B cell (primary cell): ENCODE results near the gene SUMO2. TPM values are rescaled to one million over a fixed set of nuclear protein-coding genes. Genes with fewer than 3 reads are reported as not detected.

ENCODE experiments used
- ATAC-seq: fragments of 200-7000 bp; cut with Tn5 transposase; one replicate; pipeline ENCODE4 v1.10.0; 2021; ENCODE audit warnings: low read depth, mild to moderate bottlenecking, moderate number of reproducible peaks, moderate library complexity
- CTCF ChIA-PET: fragments of 350-600 bp; sonication (Branson Sonifier 250); formaldehyde crosslinking; loops from one replicate; lab custom pipeline; 2021; ENCODE audit warnings: antibody characterized with exemption, inconsistent platforms; lab: Charles Lee
- POLR2A ChIA-PET: fragments of 350-600 bp; sonication (Branson Sonifier 250); formaldehyde crosslinking; loops from one replicate; lab custom pipeline; 2021; ENCODE audit warnings: antibody characterized with exemption; lab: Charles Lee
- DNase-seq: peaks from one replicate; pipeline ENCODE4 v3.0.0; 2013
- H2AFZ ChIP-seq: 2 replicates; pipeline ENCODE4 v1.6.1; 2012; ENCODE audit warnings: mild to moderate bottlenecking, low read depth, low read length; ENCODE audit not compliant: insufficient read depth, poor library complexity, severe bottlenecking
- H3K27ac ChIP-seq, 2 donors: 1 replicate in 1 of 2; 2 replicates in 1 of 2; pipeline ENCODE4 v1.5.1; 2012 to 2013; ENCODE audit warnings: low read length in 2 of 2, mild to moderate bottlenecking in 2 of 2, moderate library complexity in 1 of 2
- H3K27me3 ChIP-seq, 4 experiments: fragments of 200-600 bp in 1 of 4; sonication (generic) in 1 of 4; replicated peaks in 1 of 4; 1 replicate in 2 of 4; 2 replicates in 2 of 4; pipeline versions ENCODE4 v1.6.1 to v1.7.0; 2013 to 2016; ENCODE audit warnings: low read length in 3 of 4, mild to moderate bottlenecking in 2 of 4, mixed read lengths in 1 of 4, moderate library complexity in 1 of 4; ENCODE audit not compliant: insufficient read depth in 4 of 4, control insufficient read depth in 3 of 4; ENCODE audit errors: control extremely low read depth in 1 of 4
- H3K36me3 ChIP-seq, 2 experiments: replicated peaks in 1 of 2; 1 replicate in 1 of 2; 2 replicates in 1 of 2; pipeline versions ENCODE4 v1.6.1 to v1.7.1; 2013; ENCODE audit warnings: low read length in 1 of 2; ENCODE audit not compliant: insufficient read depth in 2 of 2, control insufficient read depth in 1 of 2; ENCODE audit errors: control extremely low read depth in 1 of 2, extremely low read depth in 1 of 2
- H3K4me1 ChIP-seq, 2 donors: fragments of 200-600 bp in 1 of 2; sonication (generic) in 1 of 2; 1 replicate in 1 of 2; 2 replicates in 1 of 2; pipeline versions ENCODE4 v1.5.1 to v1.6.1; 2013 to 2017; ENCODE audit warnings: low read length in 2 of 2; ENCODE audit not compliant: control insufficient read depth in 2 of 2, insufficient read depth in 2 of 2
- H3K4me2 ChIP-seq: replicated peaks from 2 replicates; pipeline ENCODE3; 2012; ENCODE audit warnings: mild to moderate bottlenecking, low read depth, low read length; ENCODE audit not compliant: poor library complexity, severe bottlenecking
- H3K4me3 ChIP-seq, 5 experiments: fragments of 200-600 bp in 1 of 5; sonication (generic) in 1 of 5; 1 replicate in 3 of 5; 2 replicates in 2 of 5; pipeline versions ENCODE4 v1.5.1 to v1.7.0; 2011 to 2016; ENCODE audit warnings: low read length in 4 of 5, mild to moderate bottlenecking in 4 of 5, low read depth in 2 of 5, control low read depth in 1 of 5, moderate library complexity in 1 of 5; ENCODE audit not compliant: insufficient read depth in 1 of 5; ENCODE audit errors: control extremely low read depth in 1 of 5, extremely low read depth in 1 of 5
- H3K79me2 ChIP-seq: fragments of 200-600 bp; sonication (generic); one replicate; pipeline ENCODE4 v1.6.0; 2016; ENCODE audit warnings: low read length; ENCODE audit not compliant: control insufficient read depth, insufficient read depth
- H3K9ac ChIP-seq: fragments of 200-600 bp; sonication (generic); 2 replicates; pipeline ENCODE4 v1.6.1; 2017; ENCODE audit warnings: mild to moderate bottlenecking, low read length, moderate library complexity
- H3K9me3 ChIP-seq, 3 donors: one replicate each; pipeline versions ENCODE4 v1.6.1 to v1.7.1; 2013; ENCODE audit warnings: low read length in 2 of 3; ENCODE audit not compliant: control insufficient read depth in 2 of 3, insufficient read depth in 1 of 3; ENCODE audit errors: control extremely low read depth in 1 of 3
- H4K20me1 ChIP-seq: 2 replicates; pipeline ENCODE4 v1.6.0; 2012; ENCODE audit warnings: mild to moderate bottlenecking, low read length; ENCODE audit not compliant: insufficient read depth, control insufficient read depth, poor library complexity, severe bottlenecking
- H3K27ac Mint-ChIP-seq: one replicate; pipeline ENCODE4 v1.8.0; 2021; ENCODE audit warnings: mixed read lengths
- H3K27me3 Mint-ChIP-seq: one replicate; pipeline ENCODE4 v1.8.0; 2021; ENCODE audit warnings: mixed read lengths
- H3K4me1 Mint-ChIP-seq: one replicate; pipeline ENCODE4 v1.8.0; 2021; ENCODE audit warnings: mixed read lengths
- H3K4me3 Mint-ChIP-seq: one replicate; pipeline ENCODE4 v1.8.0; 2021; ENCODE audit warnings: mixed read lengths
- H3K9me3 Mint-ChIP-seq: one replicate; pipeline ENCODE4 v1.8.0; 2022; ENCODE audit warnings: mixed read lengths; ENCODE audit not compliant: insufficient read depth
- EZH2 ChIP-seq: IDR thresholded peaks from 2 replicates; pipeline ENCODE4 v1.6.1; 2012; ENCODE audit warnings: borderline replicate concordance, low read depth, mild to moderate bottlenecking, moderate library complexity, low read length; ENCODE audit not compliant: insufficient read depth, poor library complexity, severe bottlenecking
- WGBS: methylation state at CpG from one replicate; pipeline ENCODE4 v1.1.5; 2013; ENCODE audit warnings: missing lambda C conversion rate; ENCODE audit not compliant: insufficient coverage; 5-methylcytosine and 5-hydroxymethylcytosine counted together
- intact Hi-C: fragments of 100-400 bp; cut with micrococcal nuclease; formaldehyde crosslinking; loops from one replicate; pipeline ENCODE4 v1.10.0; 2022
- polyA plus RNA-seq: library from polyadenylated mRNA; depleted of rRNA; stranded (reverse); fragments of >200 nt; gene quantifications from 2 replicates; pipeline ENCODE4 v1.2.3, GENCODE V29; 2012
- total RNA-seq, 2 donors: library from RNA; stranded (reverse); fragments of 120-200 nt in 1 of 2; gene quantifications; 1 replicate in 1 of 2; 2 replicates in 1 of 2; pipeline versions ENCODE4 v1.2.3 to v1.2.4, GENCODE V29; 2013 to 2022
- TF ChIP-seq, protein P1 (sequence below): fragments of 200-600 bp; IDR thresholded peaks from one replicate; pipeline ENCODE4 v1.8.0; 2022; ENCODE audit warnings: antibody characterized with exemption, mild to moderate bottlenecking

Gene SUMO2
- total and polyA plus RNA-seq, 2 donors (not counting 1 experiment from before 2014, with no cell fraction given): 35.1 to 229 TPM

DNA sequence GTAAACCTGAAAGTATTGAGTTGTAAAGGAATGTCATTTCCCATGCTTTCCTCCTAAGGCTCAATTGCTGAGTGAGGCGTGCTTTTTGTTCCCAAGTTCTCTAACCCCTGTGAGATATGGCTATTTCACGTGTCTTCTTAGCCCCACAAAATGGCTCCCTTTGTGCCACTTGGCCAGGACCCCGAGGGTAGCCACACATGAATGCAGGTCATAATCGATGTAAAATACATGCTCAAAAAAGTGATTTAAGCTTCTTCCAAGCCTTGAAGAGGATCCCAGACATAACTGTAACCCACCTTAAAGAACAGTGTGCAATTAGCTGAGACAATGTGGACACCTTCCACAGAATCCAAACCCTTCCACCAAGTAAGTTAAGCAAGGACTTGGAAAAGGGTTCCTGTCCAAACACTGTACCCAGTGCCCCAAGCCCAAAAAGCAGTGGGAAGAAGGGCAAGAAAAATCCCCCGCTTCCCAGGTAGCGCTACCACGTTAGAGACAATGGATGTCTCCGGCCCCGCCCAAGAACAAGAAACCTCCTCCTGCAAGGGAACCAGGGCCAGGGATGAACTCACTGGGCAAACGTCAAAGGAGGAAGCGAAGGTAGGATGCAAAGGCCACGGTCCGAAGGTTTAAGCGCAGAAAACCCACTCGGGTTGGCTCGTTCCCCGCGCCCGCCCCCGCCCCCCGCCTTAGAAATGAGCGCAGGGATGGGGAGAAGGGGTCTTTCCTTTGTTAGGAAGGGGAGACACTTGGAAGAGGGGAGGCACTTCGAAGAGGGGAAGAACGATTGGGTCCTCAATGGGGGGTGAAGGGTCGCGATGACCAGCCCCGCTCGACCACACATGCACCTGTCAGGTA is 29.6 kb downstream of the SUMO2 start:
- Histone ChIP-seq H3K4me1 (peaks cover 15 to 27% of the 10 kb centered on the region in 2 donors), H3K79me2 (peaks cover 41% of the 10 kb centered on the region), H3K4me3 (peak overlapping the region; percentile 69 to 83 (median 74)), H3K36me3 (no peaks in the 10 kb centered on the region), H4K20me1 (peaks cover 8% of the 10 kb centered on the region), H3K9me3 (no peaks in the 10 kb centered on the region), H3K27me3 (no peaks in the 10 kb centered on the region), H2AFZ (peak overlapping the region; percentile 75), H3K9ac (peak overlapping the region; percentile 80), H3K27ac (no peak overlapping the region), H3K4me2 (peak overlapping the region; percentile 99)
- ChIA-PET POLR2A (no interaction called here), CTCF (interaction anchor here (0.9 to 1.0 kb wide), 2 partner anchors 22 to 39 kb away, joined by 3 read pairs; no protein-coding TSS in a partner anchor)
- WGBS: 13% methylated on average over 28 of the region's 28 CpGs
- DNase-seq (peak; percentile 43), ATAC-seq (no peak)
- H3K27ac Mint-ChIP-seq: peak overlapping the region; percentile 75
- H3K4me3 Mint-ChIP-seq: peak overlapping the region; percentile 95
- H3K4me1 Mint-ChIP-seq: peaks cover 31% of the 10 kb centered on the region
- TF ChIP-seq EZH2: no peak
- TF ChIP-seq, protein P1, sequence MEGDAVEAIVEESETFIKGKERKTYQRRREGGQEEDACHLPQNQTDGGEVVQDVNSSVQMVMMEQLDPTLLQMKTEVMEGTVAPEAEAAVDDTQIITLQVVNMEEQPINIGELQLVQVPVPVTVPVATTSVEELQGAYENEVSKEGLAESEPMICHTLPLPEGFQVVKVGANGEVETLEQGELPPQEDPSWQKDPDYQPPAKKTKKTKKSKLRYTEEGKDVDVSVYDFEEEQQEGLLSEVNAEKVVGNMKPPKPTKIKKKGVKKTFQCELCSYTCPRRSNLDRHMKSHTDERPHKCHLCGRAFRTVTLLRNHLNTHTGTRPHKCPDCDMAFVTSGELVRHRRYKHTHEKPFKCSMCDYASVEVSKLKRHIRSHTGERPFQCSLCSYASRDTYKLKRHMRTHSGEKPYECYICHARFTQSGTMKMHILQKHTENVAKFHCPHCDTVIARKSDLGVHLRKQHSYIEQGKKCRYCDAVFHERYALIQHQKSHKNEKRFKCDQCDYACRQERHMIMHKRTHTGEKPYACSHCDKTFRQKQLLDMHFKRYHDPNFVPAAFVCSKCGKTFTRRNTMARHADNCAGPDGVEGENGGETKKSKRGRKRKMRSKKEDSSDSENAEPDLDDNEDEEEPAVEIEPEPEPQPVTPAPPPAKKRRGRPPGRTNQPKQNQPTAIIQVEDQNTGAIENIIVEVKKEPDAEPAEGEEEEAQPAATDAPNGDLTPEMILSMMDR: no peak
- H3K9me3 Mint-ChIP-seq: no peaks in the 10 kb centered on the region
- H3K27me3 Mint-ChIP-seq: no peaks in the 10 kb centered on the region
- intact Hi-C loops: no loop called here

DNA sequence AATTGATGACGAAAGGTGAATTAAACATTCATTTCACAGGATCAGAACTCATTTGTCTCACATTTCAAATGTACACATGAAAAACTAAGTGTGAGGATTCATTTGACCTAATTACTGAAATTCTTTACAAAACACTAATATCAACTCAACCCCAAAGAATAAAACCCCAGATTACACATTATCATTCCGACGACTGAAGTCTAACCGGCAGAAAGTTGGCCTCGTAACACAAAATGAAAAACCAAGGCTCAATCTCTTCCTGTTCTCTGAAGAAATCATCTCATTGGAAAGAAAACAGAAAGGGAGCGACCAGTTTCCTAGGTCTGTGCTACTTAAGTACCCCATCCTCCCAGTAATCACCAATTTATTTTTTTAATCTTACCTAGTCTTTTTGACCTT is 30.2 kb downstream of the SUMO2 start:
- H3K79me2 ChIP-seq: peaks cover 41% of the 10 kb centered on the region
- H3K4me1 Mint-ChIP-seq: peaks cover 33% of the 10 kb centered on the region
- ChIA-PET CTCF (interaction anchor here (0.9 to 1.0 kb wide), 2 partner anchors 22 to 39 kb away, joined by 3 read pairs; no protein-coding TSS in a partner anchor), POLR2A (no interaction called here)
- peak overlapping the region; percentile 75 for H2AFZ ChIP-seq
- peak overlapping the region; percentile 75 for H3K27ac Mint-ChIP-seq
- no peak overlapping the region for H3K4me3 ChIP-seq
- peaks cover 0 to 3% of the 10 kb centered on the region in 2 experiments for H3K36me3 ChIP-seq
- no peak for TF ChIP-seq EZH2
- TF ChIP-seq, protein P1: no peak
- no peak overlapping the region for H3K27ac ChIP-seq
- H3K4me2 ChIP-seq: peak overlapping the region; percentile 99
- 75% methylated on average over 4 of the region's 6 CpGs for WGBS
- H3K4me1 ChIP-seq: peaks cover 15 to 24% of the 10 kb centered on the region in 2 donors
- DNase-seq: no peak
- no peaks in the 10 kb centered on the region for H3K27me3 ChIP-seq
- no peaks in the 10 kb centered on the region for H3K9me3 ChIP-seq
- intact Hi-C loops: no loop called here
- no peaks in the 10 kb centered on the region for H3K27me3 Mint-ChIP-seq
- H3K4me3 Mint-ChIP-seq: peak overlapping the region; percentile 95
- H4K20me1 ChIP-seq: peaks cover 8% of the 10 kb centered on the region
- H3K9me3 Mint-ChIP-seq: no peaks in the 10 kb centered on the region
- H3K9ac ChIP-seq: peak overlapping the region; percentile 80
- ATAC-seq: no peak
